Measurements from ENCODE around the gene NUP210L. TPM values are rescaled to one million over a fixed set of nuclear protein-coding genes. Genes with fewer than 3 reads are reported as not detected.

The NUP210L gene
- total and polyA plus RNA-seq, 9 of the 15 experiments (the other 6 are each of a cell fraction or from before 2014, with no cell fraction given), result 0.01 to 0.04 TPM; not detected in 7

- ChIA-PET CTCF (ENCODE audit: low intra/inter-chr PET ratio) (no interaction called here), POLR2A (interaction anchor here (0.7 to 0.9 kb wide), 3 partner anchors 17 to 19 kb away, joined by 3 to 4 read pairs (median 3); no protein-coding TSS in a partner anchor)
- no peaks in the 10 kb centered on the region for H3K4me1 ChIP-seq (replicated peaks in 1 of 2; ENCODE audit: control insufficient read depth in 2 of 2, insufficient read depth in 2 of 2, low read length in 2 of 2)
- H3K27me3 ChIP-seq (ENCODE audit: control insufficient read depth in 2 of 2, insufficient read depth in 2 of 2, low read length in 2 of 2), result peaks cover 0 to 10% of the 10 kb centered on the region in 2 experiments; a peak in 1 of 5 replicates
- no peaks in the 10 kb centered on the region for H4K20me1 ChIP-seq (replicated peaks; ENCODE audit: control insufficient read depth, insufficient read depth, low read length)
- TF ChIP-seq GATAD2A (IDR thresholded peaks at IDR 0.05), result no peak
- no peak for TF ChIP-seq FOXK1 (CRISPR knock-in tag; IDR thresholded peaks at IDR 0.05; ENCODE audit: borderline replicate concordance)
- TF ChIP-seq ESRRB (CRISPR knock-in tag; IDR thresholded peaks at IDR 0.05; ENCODE audit: borderline replicate concordance), result no peak
- no peak overlapping the region for H3K27ac ChIP-seq (ENCODE audit: extremely low read depth, low read depth, low read length)
- H3K4me2 ChIP-seq (ENCODE audit: insufficient read depth, low read length), result no peak overlapping the region
- no peak for FAIRE-seq
- 8% methylated on average over 3 of the region's 3 CpGs for WGBS (ENCODE audit: insufficient coverage, low coverage, missing lambda C conversion rate)
- no TSS peak for BruUV-seq (replicated peaks)
- no peak overlapping the region for H2AFZ ChIP-seq (ENCODE audit: low read depth, low read length)
- in situ Hi-C loops (cut with MboI), result no loop called here
- no peaks in the 10 kb centered on the region for H3K79me2 ChIP-seq (ENCODE audit: control insufficient read depth, insufficient read depth, low read length)
- H3K4me3 ChIP-seq, result no peak overlapping the region
- ATAC-seq, result no peak
- H3K9me3 ChIP-seq (replicated peaks; ENCODE audit: control insufficient read depth, insufficient read depth, low read depth, low read length), result no peaks in the 10 kb centered on the region
- H3K36me3 ChIP-seq (ENCODE audit: control insufficient read depth, insufficient read depth, low read length), result no peaks in the 10 kb centered on the region
- no peaks in the 10 kb centered on the region for H3K9me1 ChIP-seq (ENCODE audit: control insufficient read depth, insufficient read depth, low read length)
- no peak overlapping the region for H3K9ac ChIP-seq (ENCODE audit: insufficient read depth in 1 of 2, low read depth in 2 of 2, low read length in 2 of 2)
- DNase-seq (ENCODE audit: extremely low read depth in 1 of 4, low spot score in 3 of 4), result no peak
- intact Hi-C loops (cut with micrococcal nuclease), result no loop called here
Measured at GRCh38 chr1:154093699-154094098, 61.2 kb downstream of the NUP210L start.

DNA sequence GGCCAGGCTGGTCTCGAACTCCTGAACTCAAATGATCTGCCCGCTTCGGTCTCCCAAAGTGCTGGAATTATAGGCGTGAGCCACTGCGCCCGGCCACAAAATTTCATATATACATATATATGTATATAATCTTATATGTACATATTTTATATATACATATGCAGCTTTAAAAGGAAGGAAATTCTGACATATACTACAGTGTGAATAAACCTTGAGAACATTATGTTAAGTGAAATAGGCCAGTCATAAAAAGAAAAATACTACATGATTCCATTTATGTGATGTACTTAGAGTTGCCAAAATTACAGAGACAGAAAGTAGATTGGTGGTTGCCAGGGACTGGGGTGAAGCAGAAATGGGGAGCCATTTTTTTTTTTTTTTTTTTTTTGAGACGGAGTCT is 63.2 kb downstream of the NUP210L start:
- no peaks in the 10 kb centered on the region for H3K79me2 ChIP-seq (ENCODE audit: control insufficient read depth, insufficient read depth, low read length)
- FAIRE-seq (no peak), DNase-seq (ENCODE audit: extremely low read depth in 1 of 4, low spot score in 3 of 4) (no peak), ATAC-seq (no peak)
- ChIA-PET CTCF (ENCODE audit: low intra/inter-chr PET ratio) (no interaction called here), POLR2A (interaction anchor here (0.7 kb wide), 1 partner anchor 104 kb away, joined by 3 read pairs; no protein-coding TSS in a partner anchor)
- H3K27ac ChIP-seq (ENCODE audit: extremely low read depth, low read depth, low read length), result no peak overlapping the region
- H3K36me3 ChIP-seq (ENCODE audit: control insufficient read depth, insufficient read depth, low read length), result no peaks in the 10 kb centered on the region
- no peak overlapping the region for H3K9ac ChIP-seq (ENCODE audit: insufficient read depth in 1 of 2, low read depth in 2 of 2, low read length in 2 of 2)
- in situ Hi-C loops (cut with MboI) (no loop called here), intact Hi-C loops (cut with micrococcal nuclease) (no loop called here)
- no peak overlapping the region for H3K4me3 ChIP-seq
- no peaks in the 10 kb centered on the region for H3K27me3 ChIP-seq (ENCODE audit: control insufficient read depth in 2 of 2, insufficient read depth in 2 of 2, low read length in 2 of 2)
- H2AFZ ChIP-seq (ENCODE audit: low read depth, low read length), result no peak overlapping the region
- H3K4me1 ChIP-seq (replicated peaks in 1 of 2; ENCODE audit: control insufficient read depth in 2 of 2, insufficient read depth in 2 of 2, low read length in 2 of 2), result no peaks in the 10 kb centered on the region
- no TSS peak for BruUV-seq (replicated peaks)
- H3K4me2 ChIP-seq (ENCODE audit: insufficient read depth, low read length), result no peak overlapping the region
- WGBS (ENCODE audit: insufficient coverage, low coverage, missing lambda C conversion rate), result 54% methylated on average over 6 of the region's 7 CpGs
- H3K9me3 ChIP-seq (replicated peaks; ENCODE audit: control insufficient read depth, insufficient read depth, low read depth, low read length), result no peaks in the 10 kb centered on the region
- no peaks in the 10 kb centered on the region for H3K9me1 ChIP-seq (ENCODE audit: control insufficient read depth, insufficient read depth, low read length)
- H4K20me1 ChIP-seq (replicated peaks; ENCODE audit: control insufficient read depth, insufficient read depth, low read length), result no peaks in the 10 kb centered on the region
- no peak for TF ChIP-seq MAZ (CRISPR knock-in tag; conservative IDR thresholded peaks at IDR 0.05 in 1 of 2, IDR thresholded peaks at IDR 0.05 in 1 of 2)
- no peak for TF ChIP-seq GTF2F1 (IDR thresholded peaks at IDR 0.05; ENCODE audit: low read depth, low read length)
- no peak for TF ChIP-seq ZFP36 (IDR thresholded peaks at IDR 0.05; ENCODE audit: low read depth, low read length, partially characterized antibody)
- no peak for TF ChIP-seq ZNF146 (CRISPR knock-in tag; IDR thresholded peaks at IDR 0.05; ENCODE audit: unreplicated experiment)
- no peak for TF ChIP-seq TRIM24 (IDR thresholded peaks at IDR 0.05)
- TF ChIP-seq NCOR1 (IDR thresholded peaks at IDR 0.05), result no peak
- TF ChIP-seq, protein P1, sequence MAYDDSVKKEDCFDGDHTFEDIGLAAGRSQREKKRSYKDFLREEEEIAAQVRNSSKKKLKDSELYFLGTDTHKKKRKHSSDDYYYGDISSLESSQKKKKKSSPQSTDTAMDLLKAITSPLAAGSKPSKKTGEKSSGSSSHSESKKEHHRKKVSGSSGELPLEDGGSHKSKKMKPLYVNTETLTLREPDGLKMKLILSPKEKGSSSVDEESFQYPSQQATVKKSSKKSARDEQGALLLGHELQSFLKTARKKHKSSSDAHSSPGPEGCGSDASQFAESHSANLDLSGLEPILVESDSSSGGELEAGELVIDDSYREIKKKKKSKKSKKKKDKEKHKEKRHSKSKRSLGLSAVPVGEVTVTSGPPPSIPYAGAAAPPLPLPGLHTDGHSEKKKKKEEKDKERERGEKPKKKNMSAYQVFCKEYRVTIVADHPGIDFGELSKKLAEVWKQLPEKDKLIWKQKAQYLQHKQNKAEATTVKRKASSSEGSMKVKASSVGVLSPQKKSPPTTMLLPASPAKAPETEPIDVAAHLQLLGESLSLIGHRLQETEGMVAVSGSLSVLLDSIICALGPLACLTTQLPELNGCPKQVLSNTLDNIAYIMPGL (CRISPR knock-in tag; IDR thresholded peaks at IDR 0.05), result no peak
- TF ChIP-seq ILK (tag; IDR thresholded peaks at IDR 0.05; ENCODE audit: borderline replicate concordance, low read depth), result no peak
- TF ChIP-seq HDAC6 (IDR thresholded peaks at IDR 0.05; ENCODE audit: low read depth, low read length), result no peak
- TF ChIP-seq, protein P2, sequence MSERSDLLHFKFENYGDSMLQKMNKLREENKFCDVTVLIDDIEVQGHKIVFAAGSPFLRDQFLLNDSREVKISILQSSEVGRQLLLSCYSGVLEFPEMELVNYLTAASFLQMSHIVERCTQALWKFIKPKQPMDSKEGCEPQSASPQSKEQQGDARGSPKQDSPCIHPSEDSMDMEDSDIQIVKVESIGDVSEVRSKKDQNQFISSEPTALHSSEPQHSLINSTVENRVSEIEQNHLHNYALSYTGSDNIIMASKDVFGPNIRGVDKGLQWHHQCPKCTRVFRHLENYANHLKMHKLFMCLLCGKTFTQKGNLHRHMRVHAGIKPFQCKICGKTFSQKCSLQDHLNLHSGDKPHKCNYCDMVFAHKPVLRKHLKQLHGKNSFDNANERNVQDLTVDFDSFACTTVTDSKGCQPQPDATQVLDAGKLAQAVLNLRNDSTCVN (CRISPR knock-in tag; IDR thresholded peaks at IDR 0.05), result no peak
- TF ChIP-seq ZNF134 (CRISPR knock-in tag; conservative IDR thresholded peaks at IDR 0.05), result no peak
- TF ChIP-seq KAT2B (IDR thresholded peaks at IDR 0.05; ENCODE audit: low read depth, low read length), result no peak
- TF ChIP-seq ZNF785 (CRISPR knock-in tag; IDR thresholded peaks at IDR 0.05), result no peak

All from K562 (cell line).